Adrenal gland (tissue), 12 donors: ENCODE data around the gene EPN3. TPM values are rescaled to one million over a fixed set of nuclear protein-coding genes. Genes with fewer than 3 reads are reported as not detected.

Experiments used
- DNase-seq, 7 donors: peaks; one replicate each; pipeline ENCODE4 v3.0.0-alpha.2; 2019 to 2020
- H3K27ac ChIP-seq, 5 donors: fragments of 200-600 bp; sonication (generic) in 4 of 5; 1 replicate in 3 of 5; 2 replicates in 2 of 5; pipeline versions ENCODE4 v1.5.1 to v1.8.0; 2016 to 2020; ENCODE audit warnings: mild to moderate bottlenecking in 1 of 5
- H3K27me3 ChIP-seq: fragments of 200-600 bp; 2 replicates; pipeline ENCODE4 v1.8.0; 2021
- H3K36me3 ChIP-seq, 2 donors: fragments of 200-600 bp; replicated peaks in 1 of 2; 1 replicate in 1 of 2; 2 replicates in 1 of 2; pipeline versions ENCODE4 v1.5.1 to v1.8.0; 2018 to 2022
- H3K4me1 ChIP-seq, 2 donors: fragments of 200-600 bp; replicated peaks in 1 of 2; 1 replicate in 1 of 2; 2 replicates in 1 of 2; pipeline versions ENCODE4 v1.5.1 to v1.8.0; 2018 to 2021
- H3K4me3 ChIP-seq, 4 donors: fragments of 200-600 bp; sonication (generic) in 3 of 4; one replicate each; pipeline ENCODE4 v1.5.1; 2016 to 2018
- H3K9me3 ChIP-seq, 3 donors: fragments of 200-600 bp; sonication (generic) in 1 of 3; replicated peaks in 1 of 3; 1 replicate in 2 of 3; 2 replicates in 1 of 3; pipeline versions ENCODE4 v1.5.1 to v1.8.0; 2016 to 2021
- POLR2A ChIP-seq, 2 donors: fragments of 450-650 bp; IDR thresholded peaks; one replicate each; pipeline ENCODE4 v1.6.1; 2017; ENCODE audit warnings: antibody characterized with exemption in 2 of 2, mild to moderate bottlenecking in 2 of 2, moderate library complexity in 1 of 2
- WGBS, 4 donors: extraction: QIAGEN DNeasy Blood & Tissue Kit in 2 of 4; methylation state at CpG; one replicate each; pipeline versions ENCODE4 v1.1.5 to v1.1.7; 2013 to 2017; 5-methylcytosine and 5-hydroxymethylcytosine counted together
- intact Hi-C, 2 donors: fragments of 100-400 bp; cut with DNase I; formaldehyde crosslinking; loops; one replicate each; pipeline versions ENCODE4 v1.14.1 to v1.15.0; 2022 to 2023
- polyA plus RNA-seq, 3 donors: library from polyadenylated mRNA; stranded (reverse); fragments of 200-250 nt in 2 of 3; fragments of 350-450 nt in 1 of 3; fragmentation: Illumina TruSeq in 1 of 3; extraction: RNeasy Lipid Tissue Mini Kit (QIAGEN cat#74804) in 1 of 3; gene quantifications; one replicate each; pipeline ENCODE4 v1.2.3, GENCODE V29; 2013 to 2014
- total RNA-seq, 9 donors: library from RNA; depleted of rRNA in 4 of 9; stranded (reverse); fragments of >200 nt in 4 of 9; fragments of 120-200 nt in 1 of 9; fragmentation: NEBNext Ultra II Directional in 1 of 9; extraction: Animal tissue kit (Norgen Biotek cat#: 25700) in 1 of 9; gene quantifications; one replicate each; pipeline versions ENCODE4 v1.1.0 to v1.2.4, GENCODE V29; 2013 to 2023
- TF ChIP-seq, protein P1 (sequence below), 6 experiments: fragments of 450-650 bp in 4 of 6; fragments of 200-600 bp in 2 of 6; sonication (generic) in 1 of 6; IDR thresholded peaks; 1 replicate in 5 of 6; 2 replicates in 1 of 6; pipeline versions ENCODE4 v1.5.1 to v1.8.0; 2016 to 2021; ENCODE audit warnings: antibody characterized with exemption in 6 of 6, mild to moderate bottlenecking in 2 of 6, moderate library complexity in 1 of 6
- donor health status: healthy with polysubstance abuse.
- donor health status: Bipolar disorder and iron deficiency.
- donor health status: DM: yes; HTN: yes; CAD: no.
- donor health status: DM: no; HTN: no; CAD: no.
- donor health status: DM: no; HTN: no; CAD: no.
- donor health status: DM: yes; HTN: yes; CAD: no.

The EPN3 gene
- total and polyA plus RNA-seq, 12 donors: 1.2 to 96.1 (median 27.9) TPM

DNA sequence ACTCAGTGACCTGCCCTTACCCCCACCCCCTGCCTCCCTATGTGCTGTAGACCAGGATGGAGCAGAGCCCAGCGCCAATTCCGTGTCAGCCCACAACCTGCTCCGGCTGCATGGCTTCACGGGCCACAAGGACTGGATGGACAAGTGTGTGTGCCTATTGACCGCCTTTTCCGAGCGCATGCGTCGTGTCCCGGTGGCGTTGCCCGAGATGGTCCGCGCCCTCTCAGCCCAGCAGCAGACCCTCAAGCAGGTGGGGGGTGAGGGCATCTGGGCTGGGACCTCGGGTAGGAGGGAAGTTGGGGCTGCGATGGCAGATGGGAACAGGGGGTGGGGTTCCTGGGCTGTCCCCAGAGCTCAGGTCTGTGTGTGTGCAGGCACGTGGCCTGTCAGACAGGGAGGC is 21.7 kb downstream of the EPN3 start:
- no peak for TF ChIP-seq POLR2A (IDR thresholded peaks at IDR 0.05)
- TF ChIP-seq, protein P1, sequence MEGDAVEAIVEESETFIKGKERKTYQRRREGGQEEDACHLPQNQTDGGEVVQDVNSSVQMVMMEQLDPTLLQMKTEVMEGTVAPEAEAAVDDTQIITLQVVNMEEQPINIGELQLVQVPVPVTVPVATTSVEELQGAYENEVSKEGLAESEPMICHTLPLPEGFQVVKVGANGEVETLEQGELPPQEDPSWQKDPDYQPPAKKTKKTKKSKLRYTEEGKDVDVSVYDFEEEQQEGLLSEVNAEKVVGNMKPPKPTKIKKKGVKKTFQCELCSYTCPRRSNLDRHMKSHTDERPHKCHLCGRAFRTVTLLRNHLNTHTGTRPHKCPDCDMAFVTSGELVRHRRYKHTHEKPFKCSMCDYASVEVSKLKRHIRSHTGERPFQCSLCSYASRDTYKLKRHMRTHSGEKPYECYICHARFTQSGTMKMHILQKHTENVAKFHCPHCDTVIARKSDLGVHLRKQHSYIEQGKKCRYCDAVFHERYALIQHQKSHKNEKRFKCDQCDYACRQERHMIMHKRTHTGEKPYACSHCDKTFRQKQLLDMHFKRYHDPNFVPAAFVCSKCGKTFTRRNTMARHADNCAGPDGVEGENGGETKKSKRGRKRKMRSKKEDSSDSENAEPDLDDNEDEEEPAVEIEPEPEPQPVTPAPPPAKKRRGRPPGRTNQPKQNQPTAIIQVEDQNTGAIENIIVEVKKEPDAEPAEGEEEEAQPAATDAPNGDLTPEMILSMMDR (IDR thresholded peaks at IDR 0.05): no peak
- 95 to 99% (median 96%) methylated on average over 15 to 17 of the region's 17 CpGs for WGBS, 4 donors
- Histone ChIP-seq H3K36me3 (peaks cover 0 to 9% of the 10 kb centered on the region in 2 donors), H3K9me3 (no peaks in the 10 kb centered on the region), H3K4me3 (no peak overlapping the region), H3K4me1 (peaks cover 4 to 5% of the 10 kb centered on the region in 2 donors), H3K27ac (no peak overlapping the region), H3K27me3 (no peaks in the 10 kb centered on the region)
- DNase-seq: no peak
- intact Hi-C loops: loop anchor here in 1 of 2 donors (5.0 kb wide), 2 partner anchors 68 to 143 kb away; no protein-coding TSS in a partner anchor

DNA sequence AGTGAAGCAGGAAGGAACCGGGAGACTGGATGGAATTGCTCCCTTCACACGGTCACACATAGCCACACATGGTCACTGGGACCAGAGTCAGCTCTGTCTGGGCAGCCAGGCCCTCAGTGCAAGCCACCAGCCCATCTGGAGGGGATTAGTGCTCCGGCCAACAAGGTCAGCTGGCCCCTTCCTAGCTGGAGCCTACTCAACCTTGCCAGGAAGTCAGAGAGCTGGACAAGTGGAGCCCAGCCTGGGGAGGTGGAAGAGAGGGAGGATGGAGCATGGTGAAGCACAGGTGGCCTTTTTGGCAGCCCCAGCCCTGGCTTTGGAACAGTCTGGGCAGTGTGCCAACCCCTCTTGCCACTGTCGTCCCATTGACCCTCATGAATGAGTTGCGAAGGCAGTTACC is 24.3 kb downstream of the EPN3 start:
- Histone ChIP-seq H3K9me3 (no peaks in the 10 kb centered on the region), H3K27ac (no peak overlapping the region), H3K4me1 (peaks cover 22 to 28% of the 10 kb centered on the region in 2 donors), H3K4me3 (no peak overlapping the region), H3K27me3 (peaks cover 8% of the 10 kb centered on the region), H3K36me3 (no peaks in the 10 kb centered on the region)
- 53 to 74% (median 64%) methylated on average over 3 to 5 of the region's 5 CpGs for WGBS, 4 donors
- peak in 3 of 7 donors; percentile 42 to 49 (median 48) for DNase-seq
- intact Hi-C loops: no loop called here
- TF ChIP-seq, protein P1 (IDR thresholded peaks at IDR 0.05): no peak
- TF ChIP-seq POLR2A (IDR thresholded peaks at IDR 0.05): no peak

GRCh38 chr17:50557630-50558029 is 25.1 kb downstream of the EPN3 start:
- no peak for DNase-seq
- peaks cover 13% of the 10 kb centered on the region for H3K27me3 ChIP-seq
- H3K9me3 ChIP-seq: no peaks in the 10 kb centered on the region
- no peak overlapping the region for H3K4me3 ChIP-seq
- H3K36me3 ChIP-seq: no peaks in the 10 kb centered on the region
- intact Hi-C loops: no loop called here
- 81 to 93% (median 89%) methylated on average over 4 of the region's 4 CpGs for WGBS, 4 donors
- TF ChIP-seq POLR2A (IDR thresholded peaks at IDR 0.05): no peak
- TF ChIP-seq, protein P1 (IDR thresholded peaks at IDR 0.05): no peak
- peaks cover 22 to 28% of the 10 kb centered on the region in 2 donors for H3K4me1 ChIP-seq
- no peak overlapping the region for H3K27ac ChIP-seq

DNA sequence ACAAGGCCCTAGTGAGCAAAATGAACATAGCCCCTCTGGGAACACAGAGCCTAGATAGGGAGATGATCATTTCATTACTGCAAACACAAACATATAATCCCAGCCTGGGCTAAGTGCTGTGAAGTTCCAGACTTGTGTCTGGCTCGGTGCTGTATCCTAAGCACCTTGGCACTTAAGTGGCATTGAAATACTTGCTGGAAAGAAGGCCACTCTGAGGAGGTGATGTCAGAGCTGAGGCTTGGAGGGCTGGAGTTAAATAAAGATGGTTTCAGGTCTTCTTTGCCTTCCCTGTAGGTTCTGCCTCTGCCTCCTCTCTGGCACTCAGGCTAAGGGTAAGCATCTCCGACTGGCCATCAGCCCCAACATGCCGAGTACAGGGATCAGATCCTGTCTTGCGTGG is 25.6 kb downstream of the EPN3 start:
- Histone ChIP-seq H3K27me3 (peaks cover 13% of the 10 kb centered on the region), H3K4me1 (peaks cover 22 to 28% of the 10 kb centered on the region in 2 donors), H3K9me3 (no peaks in the 10 kb centered on the region), H3K4me3 (no peak overlapping the region), H3K36me3 (no peaks in the 10 kb centered on the region), H3K27ac (no peak overlapping the region)
- DNase-seq: no peak
- intact Hi-C loops: no loop called here
- 77 to 84% (median 82%) methylated on average over 4 of the region's 4 CpGs for WGBS, 4 donors
- TF ChIP-seq POLR2A (IDR thresholded peaks at IDR 0.05): no peak
- TF ChIP-seq, protein P1 (IDR thresholded peaks at IDR 0.05): no peak
